GM20000 (cell line): ENCODE results near the gene KRT38.

Experiments
- DNase-seq: peaks from one replicate; pipeline ENCODE4 v3.0.0; 2012; ENCODE audit warnings: low spot score
- TF ChIP-seq, protein P1 (sequence below): IDR thresholded peaks from 2 replicates; pipeline ENCODE4 v1.5.1; 2012; ENCODE audit warnings: mild to moderate bottlenecking, control low read depth; ENCODE audit errors: extremely low read depth, missing control alignments

Gene KRT38

DNA sequence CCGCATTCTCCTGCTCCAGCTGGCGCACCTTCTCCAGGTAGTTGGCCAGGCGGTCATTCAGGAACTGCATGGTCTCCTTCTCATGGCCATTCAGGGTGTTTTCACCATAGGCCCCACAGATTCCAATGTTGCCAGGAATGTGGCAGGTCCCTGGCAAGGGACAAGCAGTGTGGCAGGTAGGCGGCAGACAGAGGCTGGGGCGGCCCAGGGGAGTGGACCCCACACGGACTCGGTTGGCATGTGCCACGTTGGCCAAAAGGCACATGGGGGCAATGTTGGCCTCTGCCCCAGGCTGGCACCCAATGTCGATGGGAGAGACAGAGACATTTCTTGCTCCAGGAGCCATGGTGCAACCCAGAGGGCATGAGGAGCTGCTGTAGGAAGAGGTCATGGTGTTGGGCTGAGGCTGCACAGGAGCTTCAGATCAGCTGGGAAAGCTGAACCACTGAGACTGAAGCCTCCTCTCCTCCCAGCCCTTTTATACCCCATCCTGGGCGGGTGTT is at the start of gene KRT38:
Gene KRT38 (minus strand): TSS at position 453 of the 503 bp plus-strand sequence. CDS start 62 bp downstream, at position 391.
- TF ChIP-seq, protein P1, sequence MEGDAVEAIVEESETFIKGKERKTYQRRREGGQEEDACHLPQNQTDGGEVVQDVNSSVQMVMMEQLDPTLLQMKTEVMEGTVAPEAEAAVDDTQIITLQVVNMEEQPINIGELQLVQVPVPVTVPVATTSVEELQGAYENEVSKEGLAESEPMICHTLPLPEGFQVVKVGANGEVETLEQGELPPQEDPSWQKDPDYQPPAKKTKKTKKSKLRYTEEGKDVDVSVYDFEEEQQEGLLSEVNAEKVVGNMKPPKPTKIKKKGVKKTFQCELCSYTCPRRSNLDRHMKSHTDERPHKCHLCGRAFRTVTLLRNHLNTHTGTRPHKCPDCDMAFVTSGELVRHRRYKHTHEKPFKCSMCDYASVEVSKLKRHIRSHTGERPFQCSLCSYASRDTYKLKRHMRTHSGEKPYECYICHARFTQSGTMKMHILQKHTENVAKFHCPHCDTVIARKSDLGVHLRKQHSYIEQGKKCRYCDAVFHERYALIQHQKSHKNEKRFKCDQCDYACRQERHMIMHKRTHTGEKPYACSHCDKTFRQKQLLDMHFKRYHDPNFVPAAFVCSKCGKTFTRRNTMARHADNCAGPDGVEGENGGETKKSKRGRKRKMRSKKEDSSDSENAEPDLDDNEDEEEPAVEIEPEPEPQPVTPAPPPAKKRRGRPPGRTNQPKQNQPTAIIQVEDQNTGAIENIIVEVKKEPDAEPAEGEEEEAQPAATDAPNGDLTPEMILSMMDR: no peak
- no peak for DNase-seq

DNA sequence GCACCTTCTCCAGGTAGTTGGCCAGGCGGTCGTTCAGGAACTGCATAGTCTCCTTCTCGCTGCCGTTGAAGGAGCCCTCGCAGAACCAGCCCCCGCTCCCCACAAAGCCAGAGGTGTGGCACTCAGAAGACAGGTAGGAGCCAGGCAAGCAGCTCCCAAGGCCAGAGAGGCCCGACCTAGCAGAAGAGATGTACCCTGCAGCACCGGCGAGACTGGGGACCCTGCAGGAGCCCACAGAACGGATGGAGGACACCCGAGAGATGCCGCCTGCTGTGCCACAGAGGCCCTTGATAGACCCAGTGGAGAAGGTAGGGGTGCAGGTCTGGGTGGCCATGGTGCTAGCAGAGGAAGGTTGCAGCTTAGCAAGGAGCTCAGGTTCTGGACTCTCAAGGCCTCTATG is 48.7 kb upstream of the KRT38 start, which contains the start of gene KRT36:
Gene KRT36 (minus strand): TSS at position 380 of the 400 bp plus-strand sequence. CDS start 46 bp downstream, at position 334.
- no peak for DNase-seq
- TF ChIP-seq, protein P1: no peak

DNA sequence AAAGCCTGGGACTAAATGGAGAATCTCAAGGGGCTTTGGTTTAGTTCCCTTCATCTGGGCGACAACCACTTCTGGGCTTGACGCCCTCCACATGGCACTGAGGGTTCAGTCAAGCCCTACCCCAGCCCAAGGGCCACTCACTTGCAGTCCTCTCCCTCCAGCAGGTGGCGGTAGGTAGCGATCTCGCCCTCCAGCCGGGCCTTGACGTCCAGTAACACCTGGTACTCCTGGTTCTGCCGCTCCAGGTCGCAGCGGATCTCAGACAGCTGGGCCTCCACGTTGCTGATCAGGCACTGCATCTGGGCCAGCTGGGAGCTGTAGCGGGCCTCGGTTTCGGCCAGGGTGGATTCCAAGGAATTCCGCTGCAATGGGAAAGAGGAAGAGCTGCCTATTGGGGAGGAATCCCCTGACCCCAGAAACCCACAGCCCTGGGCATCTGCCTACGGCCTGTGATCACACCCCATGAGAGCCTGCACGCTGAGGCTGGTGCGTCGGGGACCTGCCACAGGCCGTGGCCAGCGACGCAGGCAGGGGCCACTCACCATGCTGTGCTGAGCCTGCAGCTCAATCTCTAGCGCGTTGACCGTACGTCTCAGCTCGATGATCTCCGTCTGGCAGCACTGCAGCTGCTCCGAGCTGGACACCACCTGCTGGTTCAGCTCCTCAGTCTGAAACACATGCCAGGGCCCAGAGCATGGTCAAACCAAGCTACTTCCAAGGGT is 46.2 kb upstream of the KRT38 start:
- DNase-seq: peak; percentile 38
- TF ChIP-seq, protein P1: peak; percentile 64

DNA sequence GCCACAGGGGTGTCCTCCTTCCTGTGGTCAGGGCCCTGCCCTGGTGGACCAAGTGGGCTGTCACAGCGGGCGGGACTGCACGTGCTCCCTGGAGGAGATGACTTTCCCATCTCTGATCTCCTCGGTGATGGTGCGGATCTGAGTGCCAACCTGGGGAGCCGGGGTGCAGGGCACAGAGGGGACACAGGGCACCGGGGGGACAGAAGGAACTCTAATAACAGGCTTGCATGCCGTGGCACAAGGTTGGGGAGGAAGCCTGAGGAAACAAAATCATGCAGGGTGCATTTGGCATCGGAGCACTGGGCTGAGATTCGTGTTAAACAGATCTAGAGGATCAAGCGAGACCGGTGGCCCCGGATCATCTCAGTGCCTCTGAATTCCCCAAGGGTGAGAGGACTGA is 45.5 kb upstream of the KRT38 start:
- TF ChIP-seq, protein P1: no peak
- DNase-seq: no peak

DNA sequence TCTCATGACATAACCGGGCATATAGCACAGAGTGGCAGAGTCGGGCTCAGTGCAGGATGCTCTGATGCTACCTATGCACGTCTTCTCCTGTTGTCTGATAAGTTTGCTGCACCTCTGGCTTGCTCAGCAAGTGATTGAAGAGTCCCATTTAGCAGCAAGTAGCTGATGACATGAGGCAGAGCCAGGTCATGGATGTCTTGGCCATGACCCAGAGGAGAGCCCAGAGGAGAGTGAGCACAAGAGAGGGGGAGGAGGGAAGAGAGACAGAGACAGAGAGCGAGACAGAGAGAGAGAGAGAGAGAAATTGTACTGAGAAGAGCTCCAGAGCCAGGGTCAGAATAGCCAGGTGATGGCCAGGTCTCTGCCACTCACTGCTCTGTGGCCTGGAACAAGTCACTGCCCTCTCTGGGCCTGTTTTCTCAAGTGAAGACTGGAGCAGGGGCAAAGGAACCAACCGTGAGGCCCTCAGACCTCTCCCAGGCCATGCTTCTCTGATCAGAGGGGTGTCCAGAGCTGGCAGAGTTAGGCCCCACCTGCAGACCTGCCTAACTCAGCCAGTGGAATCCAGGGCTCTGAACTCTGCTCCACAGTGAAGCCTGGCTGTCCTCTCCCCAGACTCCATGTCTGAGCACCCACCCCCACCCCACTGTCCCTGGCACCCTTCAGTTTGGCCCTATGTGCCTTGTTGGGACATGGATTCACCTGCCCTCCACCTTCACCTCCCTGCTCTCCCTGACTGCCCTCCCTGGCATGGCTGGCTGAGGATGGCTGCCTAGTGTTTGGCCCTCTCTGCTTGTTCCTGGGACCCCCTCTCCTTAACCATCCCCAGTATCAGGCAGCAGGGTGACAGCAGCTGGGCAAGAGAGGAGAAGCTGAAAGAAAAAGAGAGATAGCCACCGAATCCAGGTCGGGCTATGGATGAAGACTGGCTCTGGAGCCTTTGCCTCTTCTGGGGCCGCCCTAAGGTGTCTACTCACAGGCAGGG is 44.4 kb upstream of the KRT38 start:
- TF ChIP-seq, protein P1: no peak
- DNase-seq: no peak

DNA sequence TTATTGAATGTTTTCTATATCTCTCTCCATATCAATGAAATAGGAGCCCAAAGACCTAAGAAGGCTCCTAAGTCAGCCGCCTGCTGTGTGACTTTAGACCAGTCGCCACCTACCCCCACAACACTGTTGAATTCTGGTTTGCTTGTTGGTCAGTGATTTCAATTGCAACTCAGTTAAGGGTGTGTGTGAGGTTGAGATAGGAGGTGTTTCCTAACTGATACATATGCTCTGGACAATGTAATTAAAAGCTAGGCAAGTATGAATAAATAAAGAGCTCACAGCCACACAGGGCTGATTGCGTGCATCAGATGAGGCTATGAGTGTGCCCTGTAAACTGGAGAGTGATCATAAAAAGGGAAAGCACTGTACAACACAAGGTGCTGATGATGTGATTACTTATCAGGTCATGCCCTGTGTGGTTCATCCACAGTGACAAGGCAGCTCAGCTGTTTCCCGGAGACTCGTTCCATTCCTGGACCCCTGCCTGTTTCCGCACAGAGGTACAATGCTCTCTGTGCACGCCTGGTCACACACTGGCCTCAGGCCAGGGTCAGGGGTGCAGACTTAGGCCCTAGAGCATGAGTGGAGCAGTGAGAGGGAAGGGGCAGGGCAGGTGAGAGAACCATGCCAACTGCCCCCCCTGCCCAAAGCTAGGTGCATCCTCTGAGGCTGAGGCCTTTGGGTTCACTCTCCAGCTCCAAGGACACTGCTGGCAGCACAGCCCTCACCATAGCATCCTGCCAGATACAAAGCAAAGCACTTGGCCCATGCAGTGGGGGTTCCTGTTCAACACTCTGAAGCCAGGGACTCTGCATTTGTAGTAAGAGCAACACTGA is 43.4 kb upstream of the KRT38 start:
- TF ChIP-seq, protein P1: no peak
- DNase-seq: no peak
